SU-DHL-6 (cell line): ENCODE results near the gene CAPZA1.

ENCODE experiments used
- H2AFZ ChIP-seq: fragments of 200-600 bp; sonication (generic); 2 replicates; pipeline ENCODE4 v1.6.1; 2014; ENCODE audit warnings: low read depth, mild to moderate bottlenecking, moderate library complexity, mixed read lengths, antibody characterized with exemption, low read length; ENCODE audit not compliant: severe bottlenecking
- H3F3A ChIP-seq: fragments of 200-600 bp; shearing (Covaris generic); 2 replicates; pipeline ENCODE4 v1.6.0; 2016; ENCODE audit warnings: antibody characterized with exemption, mild to moderate bottlenecking; ENCODE audit not compliant: insufficient read depth
- H3K27ac ChIP-seq: fragments of 200-600 bp; sonication (generic); 2 replicates; pipeline ENCODE4 v1.5.1; 2016; ENCODE audit warnings: low read depth, mild to moderate bottlenecking, low read length, moderate library complexity, mixed read lengths
- H3K27me3 ChIP-seq: fragments of 200-600 bp; sonication (generic), shearing (Covaris generic); 2 replicates; pipeline ENCODE4 v1.6.0; 2014; ENCODE audit warnings: mild to moderate bottlenecking, low read length
- H3K36me3 ChIP-seq: fragments of 200-600 bp; sonication (generic); 2 replicates; pipeline ENCODE4 v1.6.1; 2014; ENCODE audit warnings: mild to moderate bottlenecking, low read length, mixed read lengths
- H3K4me2 ChIP-seq: fragments of 300-600, 200-600 bp; shearing (Covaris generic), sonication (generic); 2 replicates; pipeline ENCODE4 v1.6.0; 2014; ENCODE audit warnings: low read length, low read depth, mild to moderate bottlenecking; ENCODE audit not compliant: poor library complexity, severe bottlenecking
- H3K4me3 ChIP-seq: fragments of 200-600 bp; sonication (generic); 2 replicates; pipeline ENCODE4 v1.5.1; 2014; ENCODE audit warnings: antibody characterized with exemption, low read length, mild to moderate bottlenecking, mixed read lengths; ENCODE audit not compliant: insufficient read depth, poor library complexity, severe bottlenecking
- H3K79me2 ChIP-seq: fragments of 200-600 bp; sonication (generic); 2 replicates; pipeline ENCODE4 v1.6.1; 2014; ENCODE audit warnings: mild to moderate bottlenecking, low read length, moderate library complexity; ENCODE audit not compliant: insufficient read depth
- H3K9ac ChIP-seq: fragments of 200-600 bp; sonication (generic); 2 replicates; pipeline ENCODE4 v1.7.0; 2014; ENCODE audit warnings: mild to moderate bottlenecking, low read length
- H3K9me2 ChIP-seq: fragments of 200-600 bp; sonication (generic); replicated peaks from 2 replicates; pipeline ENCODE4 v1.6.1; 2014; ENCODE audit warnings: low read length; ENCODE audit not compliant: insufficient read depth
- H3K9me3 ChIP-seq: fragments of 200-600 bp; sonication (generic); 2 replicates; pipeline ENCODE4 v1.6.1; 2014; ENCODE audit warnings: low read length, mixed read lengths; ENCODE audit not compliant: insufficient read depth
- H4K20me1 ChIP-seq: fragments of 200-600 bp; sonication (generic); 2 replicates; pipeline ENCODE4 v1.6.1; 2014; ENCODE audit warnings: low read depth, mild to moderate bottlenecking, antibody characterized with exemption, low read length, moderate library complexity, mixed read lengths
- EZH2phosphoT487 ChIP-seq: fragments of 200-600 bp; sonication (generic), shearing (Covaris generic); conservative IDR thresholded peaks from 2 replicates; pipeline ENCODE4 v1.6.1; 2018; ENCODE audit warnings: mild to moderate bottlenecking, antibody characterized with exemption, low read length, moderate library complexity, mixed read lengths
- TF ChIP-seq, protein P1 (sequence below): fragments of 200-600 bp; sonication (generic); IDR thresholded peaks from one replicate; pipeline ENCODE4 v1.5.1; 2017; ENCODE audit warnings: antibody characterized with exemption, mild to moderate bottlenecking, low read length, moderate library complexity; ENCODE audit not compliant: insufficient read depth, poor library complexity, severe bottlenecking

The CAPZA1 gene

DNA sequence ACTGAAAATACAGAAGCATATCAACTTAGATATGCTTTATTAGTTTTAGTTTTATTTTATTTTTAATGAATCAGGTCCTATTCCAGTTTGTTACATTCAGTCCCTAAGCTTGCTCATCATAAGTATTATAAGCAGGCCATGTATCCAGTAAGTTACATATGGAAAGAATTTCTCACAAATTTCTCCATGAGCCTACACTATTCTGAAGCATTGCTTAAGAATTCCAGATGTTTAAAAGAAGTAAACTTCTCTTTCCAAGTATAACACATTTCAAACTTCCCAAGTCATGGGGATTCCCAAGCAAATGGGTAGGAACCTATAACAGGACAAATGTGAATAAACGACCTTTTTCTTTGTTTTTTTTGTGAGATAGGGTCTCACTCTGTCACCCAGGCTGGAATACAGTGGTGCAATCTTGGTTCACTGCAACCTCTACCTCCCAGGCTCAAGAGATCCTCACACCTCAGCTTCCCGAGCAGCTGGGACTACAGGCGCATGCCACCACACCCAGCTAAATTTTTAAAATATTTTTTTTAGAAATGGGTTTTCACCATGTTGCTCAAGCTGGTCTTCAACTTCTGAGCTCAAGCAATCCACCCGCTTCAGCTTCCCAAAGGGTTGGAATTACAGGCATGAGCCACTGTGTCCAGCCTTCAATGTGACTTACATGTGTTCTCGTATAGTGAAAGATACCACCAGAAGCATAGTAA, 39.7 kb upstream of the CAPZA1 start:
- H3K9me3 ChIP-seq = no peaks in the 10 kb centered on the region
- TF ChIP-seq, protein P1, sequence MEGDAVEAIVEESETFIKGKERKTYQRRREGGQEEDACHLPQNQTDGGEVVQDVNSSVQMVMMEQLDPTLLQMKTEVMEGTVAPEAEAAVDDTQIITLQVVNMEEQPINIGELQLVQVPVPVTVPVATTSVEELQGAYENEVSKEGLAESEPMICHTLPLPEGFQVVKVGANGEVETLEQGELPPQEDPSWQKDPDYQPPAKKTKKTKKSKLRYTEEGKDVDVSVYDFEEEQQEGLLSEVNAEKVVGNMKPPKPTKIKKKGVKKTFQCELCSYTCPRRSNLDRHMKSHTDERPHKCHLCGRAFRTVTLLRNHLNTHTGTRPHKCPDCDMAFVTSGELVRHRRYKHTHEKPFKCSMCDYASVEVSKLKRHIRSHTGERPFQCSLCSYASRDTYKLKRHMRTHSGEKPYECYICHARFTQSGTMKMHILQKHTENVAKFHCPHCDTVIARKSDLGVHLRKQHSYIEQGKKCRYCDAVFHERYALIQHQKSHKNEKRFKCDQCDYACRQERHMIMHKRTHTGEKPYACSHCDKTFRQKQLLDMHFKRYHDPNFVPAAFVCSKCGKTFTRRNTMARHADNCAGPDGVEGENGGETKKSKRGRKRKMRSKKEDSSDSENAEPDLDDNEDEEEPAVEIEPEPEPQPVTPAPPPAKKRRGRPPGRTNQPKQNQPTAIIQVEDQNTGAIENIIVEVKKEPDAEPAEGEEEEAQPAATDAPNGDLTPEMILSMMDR = no peak
- no peak for TF ChIP-seq EZH2phosphoT487
- H3K36me3 ChIP-seq = no peaks in the 10 kb centered on the region
- H4K20me1 ChIP-seq = no peaks in the 10 kb centered on the region
- no peaks in the 10 kb centered on the region for H3K79me2 ChIP-seq
- H3K27me3 ChIP-seq = no peaks in the 10 kb centered on the region
- no peaks in the 10 kb centered on the region for H3K9me2 ChIP-seq
- no peak overlapping the region for H3K4me3 ChIP-seq
- no peak overlapping the region for H3K4me2 ChIP-seq
- H3K9ac ChIP-seq = no peak overlapping the region
- no peak overlapping the region for H2AFZ ChIP-seq
- no peaks in the 10 kb centered on the region for H3F3A ChIP-seq
- H3K27ac ChIP-seq = no peak overlapping the region

DNA sequence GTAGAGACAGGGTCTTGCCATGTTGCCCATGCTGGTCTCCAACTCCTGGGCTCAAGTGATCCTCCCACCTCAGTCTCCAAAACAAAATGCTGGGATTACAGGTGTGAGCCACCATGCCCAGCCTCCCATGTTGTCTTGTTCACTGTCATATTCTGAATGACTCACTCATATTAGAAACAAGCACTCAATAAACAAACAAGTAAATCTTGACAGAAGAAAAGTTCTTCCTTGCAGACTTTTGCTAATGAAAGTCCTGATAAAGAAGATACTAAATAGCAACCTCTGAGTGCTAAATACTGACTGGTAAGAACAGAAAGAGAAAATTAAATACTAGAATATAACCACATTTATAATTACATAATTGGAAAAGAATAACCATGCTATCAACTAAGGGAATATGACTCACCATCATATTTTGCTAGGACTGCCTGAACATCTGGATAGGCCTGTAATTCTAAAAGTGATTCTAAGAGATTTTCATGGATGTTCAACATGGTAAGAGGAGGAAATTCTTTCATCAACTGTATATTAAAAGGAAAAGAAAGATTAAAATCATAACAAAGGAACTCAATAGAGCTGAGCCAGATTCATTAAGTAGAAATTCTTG, 37.9 kb upstream of the CAPZA1 start:
- Histone ChIP-seq H3K27me3 (no peaks in the 10 kb centered on the region), H4K20me1 (no peaks in the 10 kb centered on the region), H3K4me2 (no peak overlapping the region), H3K27ac (no peak overlapping the region), H3K79me2 (no peaks in the 10 kb centered on the region), H3F3A (no peaks in the 10 kb centered on the region), H2AFZ (no peak overlapping the region), H3K36me3 (no peaks in the 10 kb centered on the region), H3K9ac (no peak overlapping the region), H3K4me3 (no peak overlapping the region), H3K9me2 (no peaks in the 10 kb centered on the region), H3K9me3 (no peaks in the 10 kb centered on the region)
- TF ChIP-seq EZH2phosphoT487 = no peak
- TF ChIP-seq, protein P1 = no peak

DNA sequence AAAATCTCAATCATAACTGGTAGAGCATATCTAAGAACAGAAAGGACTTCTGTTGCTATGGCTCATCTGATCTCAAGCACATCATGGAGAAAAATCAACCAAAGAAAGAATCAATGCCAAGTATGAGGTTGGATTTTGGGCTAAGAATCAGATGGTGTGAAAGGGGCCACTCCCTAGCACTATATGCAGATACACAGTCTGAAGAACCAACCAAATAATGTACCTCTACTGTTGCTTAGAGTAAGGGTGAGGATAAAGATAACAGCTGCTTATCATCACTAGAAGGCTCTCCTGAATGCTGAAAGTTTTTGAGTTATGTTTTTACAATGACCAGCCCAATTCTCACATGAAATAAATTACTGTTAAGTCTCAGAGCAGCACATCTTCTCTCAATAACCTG, 36.3 kb upstream of the CAPZA1 start:
- H2AFZ ChIP-seq = no peak overlapping the region
- H4K20me1 ChIP-seq = no peaks in the 10 kb centered on the region
- TF ChIP-seq EZH2phosphoT487 = no peak
- TF ChIP-seq, protein P1 = no peak

More for the DNA sequence above, 36.3 kb upstream of the CAPZA1 start:
- Histone ChIP-seq H3K79me2 (no peaks in the 10 kb centered on the region), H3K36me3 (no peaks in the 10 kb centered on the region), H3K27me3 (no peaks in the 10 kb centered on the region), H3K4me3 (no peak overlapping the region), H3K4me2 (no peak overlapping the region), H3K27ac (no peak overlapping the region), H3K9me3 (no peaks in the 10 kb centered on the region), H3K9ac (no peak overlapping the region), H3F3A (no peaks in the 10 kb centered on the region), H3K9me2 (no peaks in the 10 kb centered on the region)
